Duodenal mucosa (tissue), 2 donors: ENCODE results near the gene PRKG1.
"Not testable (repeated sequence)": the region's sequence is repeated elsewhere in the genome, so short reads cannot be mapped to it uniquely, and the experiment has no call there.

Source experiments
- H3K27ac ChIP-seq: one replicate; pipeline ENCODE4 v1.7.0; 2013; ENCODE audit warnings: low read depth, low read length
- H3K27me3 ChIP-seq, 2 donors: one replicate each; pipeline ENCODE4 v1.7.0; 2013; ENCODE audit warnings: low read length in 2 of 2, control low read depth in 1 of 2; ENCODE audit not compliant: insufficient read depth in 2 of 2, control insufficient read depth in 1 of 2
- H3K36me3 ChIP-seq, 2 donors: one replicate each; pipeline ENCODE4 v1.7.0; 2013; ENCODE audit warnings: low read length in 2 of 2, control low read depth in 1 of 2; ENCODE audit not compliant: insufficient read depth in 2 of 2, control insufficient read depth in 1 of 2
- H3K4me1 ChIP-seq, 2 donors: one replicate each; pipeline ENCODE4 v1.7.0; 2013; ENCODE audit warnings: low read length in 2 of 2, control low read depth in 1 of 2; ENCODE audit not compliant: insufficient read depth in 2 of 2, control insufficient read depth in 1 of 2
- H3K4me3 ChIP-seq, 2 donors: one replicate each; pipeline ENCODE4 v1.7.0; 2013; ENCODE audit warnings: low read length in 2 of 2, low read depth in 1 of 2
- H3K9ac ChIP-seq, 2 donors: one replicate each; pipeline ENCODE4 v1.7.0; 2013; ENCODE audit warnings: low read length in 2 of 2, low read depth in 1 of 2
- H3K9me3 ChIP-seq, 2 donors: one replicate each; pipeline ENCODE4 v1.7.0; 2013; ENCODE audit warnings: low read length in 2 of 2, control low read depth in 1 of 2; ENCODE audit not compliant: control insufficient read depth in 1 of 2

PRKG1 gene

GRCh38 chr10:51327432-51327831 is 253.1 kb downstream of the PRKG1 start:
- Histone ChIP-seq H3K4me1 (no peaks in the 10 kb centered on the region), H3K9me3 (no peaks in the 10 kb centered on the region)

GRCh38 chr10:51340366-51340765 is 266.1 kb downstream of the PRKG1 start:
- Histone ChIP-seq H3K4me1 (no peaks in the 10 kb centered on the region), H3K9me3 (no peaks in the 10 kb centered on the region), H3K27ac (no peak overlapping the region), H3K4me3 (no peak overlapping the region), H3K9ac (no peak overlapping the region), H3K36me3 (no peaks in the 10 kb centered on the region), H3K27me3 (no peaks in the 10 kb centered on the region)

More at GRCh38 chr10:51327432-51327831, 253.1 kb downstream of the PRKG1 start:
- no peaks in the 10 kb centered on the region for H3K36me3 ChIP-seq
- H3K27ac ChIP-seq: no peak overlapping the region
- no peak overlapping the region for H3K4me3 ChIP-seq
- H3K27me3 ChIP-seq: no peaks in the 10 kb centered on the region
- H3K9ac ChIP-seq: no peak overlapping the region

GRCh38 chr10:51340845-51341610 is 266.7 kb downstream of the PRKG1 start:
- Histone ChIP-seq H3K27me3 (no peaks in the 10 kb centered on the region), H3K27ac (no peak overlapping the region), H3K4me1 (no peaks in the 10 kb centered on the region), H3K9ac (no peak overlapping the region), H3K9me3 (no peaks in the 10 kb centered on the region), H3K4me3 (no peak overlapping the region), H3K36me3 (no peaks in the 10 kb centered on the region)

- not testable (repeated sequence) for H3K27me3 ChIP-seq, H3K9me3 ChIP-seq, H3K36me3 ChIP-seq, H3K4me3 ChIP-seq, H3K9ac ChIP-seq, H3K27ac ChIP-seq, H3K4me1 ChIP-seq
These were observed 267.5 kb downstream of the PRKG1 start for GRCh38 chr10:51341745-51342144.

GRCh38 chr10:51342381-51342780 is 268.1 kb downstream of the PRKG1 start:
- no peak overlapping the region for H3K9ac ChIP-seq
- no peak overlapping the region for H3K4me3 ChIP-seq
- H3K27me3 ChIP-seq: no peaks in the 10 kb centered on the region
- no peak overlapping the region for H3K27ac ChIP-seq
- H3K9me3 ChIP-seq: no peaks in the 10 kb centered on the region
- no peaks in the 10 kb centered on the region for H3K4me1 ChIP-seq
- H3K36me3 ChIP-seq: no peaks in the 10 kb centered on the region

GRCh38 chr10:51343391-51343790 is 269.1 kb downstream of the PRKG1 start:
- Histone ChIP-seq H3K9ac (no peak overlapping the region), H3K4me3 (no peak overlapping the region), H3K9me3 (no peaks in the 10 kb centered on the region), H3K4me1 (no peaks in the 10 kb centered on the region), H3K27me3 (no peaks in the 10 kb centered on the region), H3K27ac (no peak overlapping the region), H3K36me3 (no peaks in the 10 kb centered on the region)

- Histone ChIP-seq H3K4me3 (no peak overlapping the region), H3K9ac (no peak overlapping the region), H3K27ac (no peak overlapping the region), H3K9me3 (no peaks in the 10 kb centered on the region), H3K4me1 (no peaks in the 10 kb centered on the region), H3K36me3 (no peaks in the 10 kb centered on the region), H3K27me3 (no peaks in the 10 kb centered on the region)
These were observed 270.1 kb downstream of the PRKG1 start for GRCh38 chr10:51344371-51344770.

GRCh38 chr10:51348622-51349021 is 274.3 kb downstream of the PRKG1 start:
- Histone ChIP-seq H3K4me1 (no peaks in the 10 kb centered on the region), H3K4me3 (no peak overlapping the region), H3K9ac (no peak overlapping the region), H3K9me3 (no peaks in the 10 kb centered on the region), H3K36me3 (no peaks in the 10 kb centered on the region), H3K27me3 (no peaks in the 10 kb centered on the region), H3K27ac (no peak overlapping the region)

- no peaks in the 10 kb centered on the region for H3K4me1 ChIP-seq
- no peaks in the 10 kb centered on the region for H3K9me3 ChIP-seq
- no peak overlapping the region for H3K4me3 ChIP-seq
- H3K9ac ChIP-seq: no peak overlapping the region
- H3K36me3 ChIP-seq: no peaks in the 10 kb centered on the region
- no peaks in the 10 kb centered on the region for H3K27me3 ChIP-seq
- no peak overlapping the region for H3K27ac ChIP-seq
These were observed 282.9 kb downstream of the PRKG1 start for GRCh38 chr10:51357170-51357569.

GRCh38 chr10:51358227-51358626 is 283.9 kb downstream of the PRKG1 start:
- Histone ChIP-seq H3K4me3 (no peak overlapping the region), H3K27me3 (no peaks in the 10 kb centered on the region), H3K36me3 (no peaks in the 10 kb centered on the region), H3K9me3 (no peaks in the 10 kb centered on the region), H3K9ac (no peak overlapping the region), H3K4me1 (no peaks in the 10 kb centered on the region), H3K27ac (no peak overlapping the region)
